Measurements from ENCODE around the gene REM2.

REM2 gene

DNA sequence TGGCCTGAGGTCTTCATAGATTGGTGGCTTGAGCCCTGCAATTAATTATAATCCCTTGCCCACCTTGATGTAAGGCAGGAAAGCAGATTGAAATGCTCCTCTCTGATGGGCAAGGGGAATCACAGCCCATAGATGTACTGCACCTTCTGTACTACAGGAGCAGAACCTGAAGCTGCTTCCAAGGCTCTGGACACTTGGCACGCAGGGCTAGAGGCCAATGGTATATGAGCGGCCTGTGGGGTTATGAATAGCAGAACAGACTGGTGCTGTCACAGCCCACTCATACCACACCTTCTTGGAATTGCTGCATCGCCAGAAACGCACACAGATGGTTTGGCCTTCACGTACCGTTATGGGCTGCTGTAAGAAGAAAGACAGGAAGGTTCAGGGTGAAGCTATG is 37.7 kb downstream of the REM2 start:
- H3K4me2 ChIP-seq (ENCODE audit: low read length, poor library complexity, severe bottlenecking): no peak overlapping the region
- H3K27ac ChIP-seq (ENCODE audit: low read length, poor library complexity, severe bottlenecking): no peak overlapping the region
- H3K9me3 ChIP-seq (ENCODE audit: control insufficient read depth, low read length): no peaks in the 10 kb centered on the region
- H2BK15ac ChIP-seq (ENCODE audit: low read depth, poor library complexity, severe bottlenecking): no peak overlapping the region
- H3K79me1 ChIP-seq (replicated peaks; ENCODE audit: low read length, poor library complexity, severe bottlenecking): peaks cover 16% of the 10 kb centered on the region
- H4K8ac ChIP-seq (ENCODE audit: low read length): no peak overlapping the region
- H2BK5ac ChIP-seq (ENCODE audit: low read depth, low read length, poor library complexity, severe bottlenecking): no peak overlapping the region
- no peak overlapping the region for H4K91ac ChIP-seq (ENCODE audit: low read length)
- no peak overlapping the region for H3K4me3 ChIP-seq (ENCODE audit: insufficient read depth in 1 of 2, low read depth in 1 of 2, low read length in 2 of 2)
- H3K14ac ChIP-seq (ENCODE audit: low read length in 2 of 2): no peak overlapping the region
- H3K4me1 ChIP-seq (ENCODE audit: control insufficient read depth, insufficient read depth, low read depth, low read length): peaks cover 2% of the 10 kb centered on the region
- H2BK120ac ChIP-seq (ENCODE audit: low read depth, low read length): no peak overlapping the region
- no peak for DNase-seq
- H3K27me3 ChIP-seq (ENCODE audit: control insufficient read depth in 1 of 2, insufficient read depth in 1 of 2, low read length in 2 of 2): no peaks in the 10 kb centered on the region
- no peak overlapping the region for H2BK12ac ChIP-seq (ENCODE audit: low read length in 2 of 2)
- H2AK5ac ChIP-seq (ENCODE audit: low read length, severe bottlenecking): no peak overlapping the region
- H3K4ac ChIP-seq (ENCODE audit: low read depth in 1 of 2, low read length in 2 of 2): no peak overlapping the region
- H3K23ac ChIP-seq (ENCODE audit: low read length in 2 of 2): no peak overlapping the region
- H3K9ac ChIP-seq (ENCODE audit: low read length): no peak overlapping the region
- peaks cover 34 to 61% of the 10 kb centered on the region in 2 experiments for H3K36me3 ChIP-seq (ENCODE audit: control insufficient read depth in 1 of 2, insufficient read depth in 2 of 2, low read depth in 1 of 2, low read length in 2 of 2)
- WGBS: 94% methylated on average over 2 of the region's 6 CpGs
- no peak overlapping the region for H2AFZ ChIP-seq (ENCODE audit: low read depth, low read length)
- H3K18ac ChIP-seq (ENCODE audit: low read depth in 1 of 2, low read length in 2 of 2): no peak overlapping the region

- Histone ChIP-seq H2BK15ac (ENCODE audit: low read depth, poor library complexity, severe bottlenecking) (no peak overlapping the region), H3K18ac (ENCODE audit: low read depth in 1 of 2, low read length in 2 of 2) (no peak overlapping the region), H2BK120ac (ENCODE audit: low read depth, low read length) (no peak overlapping the region), H3K79me1 (replicated peaks; ENCODE audit: low read length, poor library complexity, severe bottlenecking) (peaks cover 25% of the 10 kb centered on the region), H3K14ac (ENCODE audit: low read length in 2 of 2) (no peak overlapping the region), H2BK12ac (ENCODE audit: low read length in 2 of 2) (no peak overlapping the region), H2AK5ac (ENCODE audit: low read length, severe bottlenecking) (no peak overlapping the region), H2BK5ac (ENCODE audit: low read depth, low read length, poor library complexity, severe bottlenecking) (no peak overlapping the region), H3K4me1 (ENCODE audit: control insufficient read depth, insufficient read depth, low read depth, low read length) (peaks cover 2% of the 10 kb centered on the region), H3K4me2 (ENCODE audit: low read length, poor library complexity, severe bottlenecking) (no peak overlapping the region), H3K27ac (ENCODE audit: low read length, poor library complexity, severe bottlenecking) (peak overlapping the region; percentile 21), H3K4me3 (ENCODE audit: insufficient read depth in 1 of 2, low read depth in 1 of 2, low read length in 2 of 2) (no peak overlapping the region), H3K4ac (ENCODE audit: low read depth in 1 of 2, low read length in 2 of 2) (no peak overlapping the region), H3K36me3 (ENCODE audit: control insufficient read depth in 1 of 2, insufficient read depth in 2 of 2, low read depth in 1 of 2, low read length in 2 of 2) (peaks cover 36 to 71% of the 10 kb centered on the region in 2 experiments), H4K91ac (ENCODE audit: low read length) (no peak overlapping the region), H3K23ac (ENCODE audit: low read length in 2 of 2) (no peak overlapping the region), H3K27me3 (ENCODE audit: control insufficient read depth in 1 of 2, insufficient read depth in 1 of 2, low read length in 2 of 2) (no peaks in the 10 kb centered on the region), H4K8ac (ENCODE audit: low read length) (no peak overlapping the region), H3K9ac (ENCODE audit: low read length) (no peak overlapping the region), H3K9me3 (ENCODE audit: control insufficient read depth, low read length) (no peaks in the 10 kb centered on the region), H2AFZ (ENCODE audit: low read depth, low read length) (no peak overlapping the region)
- 96% methylated on average over 2 of the region's 2 CpGs for whole genome bisulfite sequencing
- no peak for DNase-seq
Measured at GRCh38 chr14:22922294-22922693, 39.3 kb downstream of the REM2 start.

DNA sequence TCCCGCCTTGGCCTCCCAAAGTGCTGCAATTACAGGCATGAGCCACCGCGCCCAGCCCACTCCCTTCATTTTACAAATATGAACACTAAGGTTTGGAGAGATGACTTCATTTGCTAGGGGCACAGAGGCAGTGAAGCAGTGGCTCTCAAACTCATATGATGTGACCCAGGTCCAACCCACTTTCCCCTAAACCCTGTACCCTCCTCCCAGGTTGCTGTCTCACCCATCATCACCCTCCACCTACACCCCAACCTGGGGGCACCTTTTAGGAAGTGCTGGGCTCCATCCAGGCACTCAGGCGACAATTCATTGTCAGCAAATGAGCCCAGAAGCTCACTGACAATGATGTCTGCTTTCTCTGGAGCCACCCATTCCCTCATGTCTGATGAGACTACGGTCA is 40.7 kb downstream of the REM2 start:
- Histone ChIP-seq H2BK12ac (ENCODE audit: low read length in 2 of 2) (no peak overlapping the region), H4K8ac (ENCODE audit: low read length) (no peak overlapping the region), H2AK5ac (ENCODE audit: low read length, severe bottlenecking) (no peak overlapping the region), H3K14ac (ENCODE audit: low read length in 2 of 2) (no peak overlapping the region), H2BK5ac (ENCODE audit: low read depth, low read length, poor library complexity, severe bottlenecking) (no peak overlapping the region), H2AFZ (ENCODE audit: low read depth, low read length) (no peak overlapping the region), H3K18ac (ENCODE audit: low read depth in 1 of 2, low read length in 2 of 2) (no peak overlapping the region), H3K4ac (ENCODE audit: low read depth in 1 of 2, low read length in 2 of 2) (no peak overlapping the region), H3K79me1 (replicated peaks; ENCODE audit: low read length, poor library complexity, severe bottlenecking) (peaks cover 27% of the 10 kb centered on the region), H3K4me1 (ENCODE audit: control insufficient read depth, insufficient read depth, low read depth, low read length) (peaks cover 6% of the 10 kb centered on the region), H3K4me3 (ENCODE audit: insufficient read depth in 1 of 2, low read depth in 1 of 2, low read length in 2 of 2) (no peak overlapping the region), H3K23ac (ENCODE audit: low read length in 2 of 2) (no peak overlapping the region), H3K9ac (ENCODE audit: low read length) (no peak overlapping the region), H3K4me2 (ENCODE audit: low read length, poor library complexity, severe bottlenecking) (no peak overlapping the region), H3K27ac (ENCODE audit: low read length, poor library complexity, severe bottlenecking) (no peak overlapping the region), H2BK15ac (ENCODE audit: low read depth, poor library complexity, severe bottlenecking) (no peak overlapping the region), H2BK120ac (ENCODE audit: low read depth, low read length) (no peak overlapping the region), H4K91ac (ENCODE audit: low read length) (no peak overlapping the region), H3K27me3 (ENCODE audit: control insufficient read depth in 1 of 2, insufficient read depth in 1 of 2, low read length in 2 of 2) (no peaks in the 10 kb centered on the region), H3K36me3 (ENCODE audit: control insufficient read depth in 1 of 2, insufficient read depth in 2 of 2, low read depth in 1 of 2, low read length in 2 of 2) (peaks cover 36 to 72% of the 10 kb centered on the region in 2 experiments), H3K9me3 (ENCODE audit: control insufficient read depth, low read length) (no peaks in the 10 kb centered on the region)
- WGBS: 98% methylated on average over 4 of the region's 5 CpGs
- DNase-seq: no peak

GRCh38 chr14:22925513-22925912 is 42.5 kb downstream of the REM2 start:
- Histone ChIP-seq H2BK12ac (ENCODE audit: low read length in 2 of 2) (no peak overlapping the region), H3K79me1 (replicated peaks; ENCODE audit: low read length, poor library complexity, severe bottlenecking) (peaks cover 27% of the 10 kb centered on the region), H3K4me2 (ENCODE audit: low read length, poor library complexity, severe bottlenecking) (no peak overlapping the region), H3K27ac (ENCODE audit: low read length, poor library complexity, severe bottlenecking) (no peak overlapping the region), H2AFZ (ENCODE audit: low read depth, low read length) (no peak overlapping the region), H2BK15ac (ENCODE audit: low read depth, poor library complexity, severe bottlenecking) (no peak overlapping the region), H3K9ac (ENCODE audit: low read length) (no peak overlapping the region), H3K27me3 (ENCODE audit: control insufficient read depth in 1 of 2, insufficient read depth in 1 of 2, low read length in 2 of 2) (no peaks in the 10 kb centered on the region), H3K14ac (ENCODE audit: low read length in 2 of 2) (no peak overlapping the region), H3K4ac (ENCODE audit: low read depth in 1 of 2, low read length in 2 of 2) (no peak overlapping the region), H2BK5ac (ENCODE audit: low read depth, low read length, poor library complexity, severe bottlenecking) (no peak overlapping the region), H3K23ac (ENCODE audit: low read length in 2 of 2) (no peak overlapping the region), H3K4me1 (ENCODE audit: control insufficient read depth, insufficient read depth, low read depth, low read length) (peaks cover 8% of the 10 kb centered on the region), H3K9me3 (ENCODE audit: control insufficient read depth, low read length) (no peaks in the 10 kb centered on the region), H3K18ac (ENCODE audit: low read depth in 1 of 2, low read length in 2 of 2) (no peak overlapping the region), H4K8ac (ENCODE audit: low read length) (no peak overlapping the region), H3K4me3 (ENCODE audit: insufficient read depth in 1 of 2, low read depth in 1 of 2, low read length in 2 of 2) (no peak overlapping the region), H2BK120ac (ENCODE audit: low read depth, low read length) (no peak overlapping the region), H2AK5ac (ENCODE audit: low read length, severe bottlenecking) (no peak overlapping the region), H4K91ac (ENCODE audit: low read length) (no peak overlapping the region), H3K36me3 (ENCODE audit: control insufficient read depth in 1 of 2, insufficient read depth in 2 of 2, low read depth in 1 of 2, low read length in 2 of 2) (peaks cover 33 to 64% of the 10 kb centered on the region in 2 experiments)
- 91% methylated on average over 8 of the region's 8 CpGs for WGBS
- no peak for DNase-seq
